NCI-H1048 (cell line): ENCODE results near the gene TNFSF12.

ENCODE experiments used
- DNase-seq: peaks from one replicate; lab custom pipeline; 2025; lab: John Stamatoyannopoulos, UW

Gene TNFSF12, protein sequence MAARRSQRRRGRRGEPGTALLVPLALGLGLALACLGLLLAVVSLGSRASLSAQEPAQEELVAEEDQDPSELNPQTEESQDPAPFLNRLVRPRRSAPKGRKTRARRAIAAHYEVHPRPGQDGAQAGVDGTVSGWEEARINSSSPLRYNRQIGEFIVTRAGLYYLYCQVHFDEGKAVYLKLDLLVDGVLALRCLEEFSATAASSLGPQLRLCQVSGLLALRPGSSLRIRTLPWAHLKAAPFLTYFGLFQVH

GRCh38 chr17:7548585-7549400 is at the start of gene TNFSF12:
TSS of gene TNFSF12 (plus strand) at chr17:7549058. CDS start at chr17:7549154, 96 bp downstream.
- no peak for DNase-seq

DNA sequence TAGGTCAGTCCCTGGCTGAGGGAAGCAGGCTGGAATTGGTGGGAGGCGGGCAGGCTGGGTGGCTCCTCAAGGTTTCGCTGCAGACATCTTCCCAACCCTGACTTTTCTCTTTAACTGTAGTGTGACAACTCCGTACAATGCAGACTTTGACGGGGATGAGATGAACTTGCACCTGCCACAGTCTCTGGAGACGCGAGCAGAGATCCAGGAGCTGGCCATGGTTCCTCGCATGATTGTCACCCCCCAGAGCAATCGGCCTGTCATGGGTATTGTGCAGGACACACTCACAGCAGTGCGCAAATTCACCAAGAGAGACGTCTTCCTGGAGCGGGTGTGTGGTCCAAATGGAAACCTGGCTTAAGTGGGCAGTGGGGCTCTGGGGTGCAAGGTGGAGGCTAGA is 49.7 kb upstream of the TNFSF12 start:
- no peak for DNase-seq

DNA sequence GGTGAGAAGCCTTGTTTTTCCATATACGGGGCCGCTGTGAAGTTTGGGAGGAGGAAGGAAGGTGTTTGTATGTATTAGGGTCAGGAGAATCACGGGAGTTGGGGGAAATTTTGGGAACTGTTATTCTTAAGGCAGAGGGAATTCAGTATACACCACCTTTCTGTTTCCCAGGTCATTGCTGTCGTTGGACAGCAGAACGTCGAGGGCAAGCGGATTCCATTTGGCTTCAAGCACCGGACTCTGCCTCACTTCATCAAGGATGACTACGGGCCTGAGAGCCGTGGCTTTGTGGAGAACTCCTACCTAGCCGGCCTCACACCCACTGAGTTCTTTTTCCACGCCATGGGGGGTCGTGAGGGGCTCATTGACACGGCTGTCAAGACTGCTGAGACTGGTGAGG is 47.1 kb upstream of the TNFSF12 start:
- DNase-seq: no peak

DNA sequence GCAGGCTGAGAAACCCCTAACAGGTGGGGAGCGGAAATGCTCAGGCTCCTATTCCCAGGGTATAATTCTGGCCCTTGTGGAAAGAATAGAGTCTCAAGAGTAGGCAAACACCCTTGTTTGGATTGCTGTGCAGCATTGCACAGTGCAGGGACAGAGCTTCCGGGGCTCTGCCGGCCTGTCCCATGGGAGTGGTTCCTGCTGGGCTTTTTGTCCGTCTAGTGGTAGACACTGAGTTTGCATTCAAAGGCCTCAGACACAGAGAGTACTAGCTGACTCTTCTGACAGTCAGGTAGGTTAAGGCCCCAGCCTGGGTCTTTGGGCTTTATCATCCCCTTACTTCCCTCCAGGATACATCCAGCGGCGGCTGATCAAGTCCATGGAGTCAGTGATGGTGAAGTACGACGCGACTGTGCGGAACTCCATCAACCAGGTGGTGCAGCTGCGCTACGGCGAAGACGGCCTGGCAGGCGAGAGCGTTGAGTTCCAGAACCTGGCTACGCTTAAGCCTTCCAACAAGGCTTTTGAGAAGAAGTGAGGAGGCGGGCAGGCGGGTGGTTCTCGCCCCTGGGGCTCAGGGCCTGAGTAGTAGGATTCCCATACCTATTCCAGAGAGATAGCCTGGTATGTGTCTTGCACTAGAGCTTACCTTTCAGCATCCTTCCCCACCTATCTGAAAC is 46.5 kb upstream of the TNFSF12 start:
- no peak for DNase-seq

DNA sequence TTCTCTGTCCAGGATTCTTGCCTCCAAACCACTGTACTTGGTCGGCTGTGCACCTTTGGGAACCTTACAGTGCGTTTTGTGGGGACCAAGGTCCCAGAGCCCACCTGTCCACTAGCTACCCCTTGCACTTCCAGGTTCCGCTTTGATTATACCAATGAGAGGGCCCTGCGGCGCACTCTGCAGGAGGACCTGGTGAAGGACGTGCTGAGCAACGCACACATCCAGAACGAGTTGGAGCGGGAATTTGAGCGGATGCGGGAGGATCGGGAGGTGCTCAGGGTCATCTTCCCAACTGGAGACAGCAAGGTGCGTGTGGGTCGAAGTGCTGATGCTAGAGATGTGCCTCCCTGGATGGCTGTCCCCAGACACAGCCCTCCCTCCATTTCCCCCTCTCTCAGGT is 45.9 kb upstream of the TNFSF12 start:
- DNase-seq: no peak

GRCh38 chr17:7503521-7503920 is 45.3 kb upstream of the TNFSF12 start:
- no peak for DNase-seq

DNA sequence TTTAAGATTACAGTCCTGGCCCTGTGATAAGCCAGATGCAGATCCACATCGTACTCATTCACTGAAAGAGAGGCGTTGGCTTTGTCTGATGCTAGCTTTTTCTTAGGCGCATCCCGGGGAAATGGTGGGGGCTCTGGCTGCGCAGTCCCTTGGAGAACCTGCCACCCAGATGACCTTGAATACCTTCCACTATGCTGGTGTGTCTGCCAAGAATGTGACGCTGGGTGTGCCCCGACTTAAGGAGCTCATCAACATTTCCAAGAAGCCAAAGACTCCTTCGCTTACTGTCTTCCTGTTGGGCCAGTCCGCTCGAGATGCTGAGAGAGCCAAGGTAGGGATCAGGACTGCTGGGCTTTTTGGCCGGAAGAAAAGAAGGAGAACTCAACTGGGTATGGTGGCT is 40.7 kb upstream of the TNFSF12 start:
- DNase-seq: no peak

DNA sequence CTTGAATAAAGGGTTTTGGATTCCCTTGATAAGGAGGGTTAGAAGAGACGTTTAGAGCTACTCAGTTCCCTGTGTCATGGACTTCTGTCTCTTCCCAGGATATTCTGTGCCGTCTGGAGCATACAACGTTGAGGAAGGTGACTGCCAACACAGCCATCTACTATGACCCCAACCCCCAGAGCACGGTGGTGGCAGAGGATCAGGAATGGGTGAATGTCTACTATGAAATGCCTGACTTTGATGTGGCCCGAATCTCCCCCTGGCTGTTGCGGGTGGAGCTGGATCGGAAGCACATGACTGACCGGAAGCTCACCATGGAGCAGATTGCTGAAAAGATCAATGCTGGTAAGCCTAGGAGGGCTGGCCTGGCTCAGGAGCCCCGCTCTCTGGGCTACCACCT is 40.0 kb upstream of the TNFSF12 start:
- no peak for DNase-seq

DNA sequence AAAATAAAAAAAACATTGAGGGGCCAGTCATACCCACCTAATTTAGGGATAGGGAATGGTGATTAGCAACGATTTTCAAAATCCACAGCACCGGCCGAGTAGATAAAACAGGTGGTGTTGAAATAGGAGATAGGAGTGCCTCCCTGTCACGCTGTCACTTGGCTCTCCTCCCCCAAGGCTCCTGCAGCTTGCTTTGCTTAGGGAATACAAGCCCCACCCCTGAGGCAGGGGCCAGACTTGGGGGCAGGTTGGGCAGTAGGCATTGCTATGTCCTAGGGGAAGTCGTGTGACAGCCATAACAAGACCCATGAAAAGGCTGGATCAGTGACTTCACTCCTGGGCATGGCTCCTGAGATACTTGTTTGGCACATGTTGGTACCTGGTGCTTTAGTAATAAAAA is 38.9 kb upstream of the TNFSF12 start:
- DNase-seq: no peak

- no peak for DNase-seq
Observed at GRCh38 chr17:7511108-7511507, 37.8 kb upstream of the TNFSF12 start.

DNA sequence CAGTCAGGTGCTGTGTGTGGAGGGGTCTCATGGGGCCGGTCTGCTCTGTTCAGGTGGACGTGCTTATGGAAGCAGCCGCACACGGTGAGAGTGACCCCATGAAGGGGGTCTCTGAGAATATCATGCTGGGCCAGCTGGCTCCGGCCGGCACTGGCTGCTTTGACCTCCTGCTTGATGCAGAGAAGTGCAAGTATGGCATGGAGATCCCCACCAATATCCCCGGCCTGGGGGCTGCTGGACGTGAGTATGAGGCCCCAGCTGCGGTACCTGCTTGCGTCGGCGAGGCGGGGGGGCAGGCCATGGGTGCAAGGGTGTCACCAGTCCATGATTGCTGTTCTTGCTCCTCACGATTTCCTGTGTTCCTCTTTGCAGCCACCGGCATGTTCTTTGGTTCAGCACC is 36.8 kb upstream of the TNFSF12 start:
- no peak for DNase-seq

- DNase-seq: no peak
Observed at GRCh38 chr17:7512824-7513540, 35.9 kb upstream of the TNFSF12 start.

DNA sequence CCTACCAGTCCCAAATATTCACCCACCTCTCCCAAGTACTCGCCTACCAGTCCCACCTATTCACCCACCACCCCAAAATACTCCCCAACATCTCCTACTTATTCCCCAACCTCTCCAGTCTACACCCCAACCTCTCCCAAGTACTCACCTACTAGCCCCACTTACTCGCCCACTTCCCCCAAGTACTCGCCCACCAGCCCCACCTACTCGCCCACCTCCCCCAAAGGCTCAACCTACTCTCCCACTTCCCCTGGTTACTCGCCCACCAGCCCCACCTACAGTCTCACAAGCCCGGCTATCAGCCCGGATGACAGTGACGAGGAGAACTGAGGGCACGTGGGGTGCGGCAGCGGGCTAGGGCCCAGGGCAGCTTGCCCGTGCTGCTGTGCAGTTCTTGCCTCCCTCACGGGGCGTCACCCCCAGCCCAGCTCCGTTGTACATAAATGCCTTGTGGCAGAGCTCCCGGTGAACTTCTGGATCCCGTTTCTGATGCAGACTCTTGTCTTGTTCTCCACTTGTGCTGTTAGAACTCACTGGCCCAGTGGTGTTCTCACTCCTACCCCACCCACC is 34.9 kb upstream of the TNFSF12 start:
- no peak for DNase-seq

GRCh38 chr17:7515911-7516610 is 32.8 kb upstream of the TNFSF12 start:
- no peak for DNase-seq

DNA sequence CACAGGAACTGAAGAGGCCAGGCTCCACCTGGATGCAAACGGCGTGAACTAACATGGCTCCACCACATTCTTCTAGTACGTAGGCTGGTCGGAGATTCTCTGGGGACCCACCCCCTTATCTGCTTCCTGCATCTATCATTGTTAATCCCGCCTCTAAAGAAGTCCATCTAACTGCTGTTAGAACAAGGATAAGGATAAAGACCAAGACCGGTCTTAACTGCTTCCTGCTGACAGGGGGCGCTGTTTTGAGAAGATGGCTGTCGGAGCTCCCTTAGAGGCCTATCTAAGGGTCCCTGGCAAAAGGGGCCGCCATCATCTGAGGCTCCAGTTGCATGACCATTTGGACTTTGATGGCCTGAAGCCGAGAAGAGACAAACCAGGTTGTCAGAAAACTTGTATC is 25.8 kb upstream of the TNFSF12 start:
- DNase-seq: no peak

- DNase-seq: no peak
Observed at GRCh38 chr17:7528842-7529241, 20.0 kb upstream of the TNFSF12 start.

DNA sequence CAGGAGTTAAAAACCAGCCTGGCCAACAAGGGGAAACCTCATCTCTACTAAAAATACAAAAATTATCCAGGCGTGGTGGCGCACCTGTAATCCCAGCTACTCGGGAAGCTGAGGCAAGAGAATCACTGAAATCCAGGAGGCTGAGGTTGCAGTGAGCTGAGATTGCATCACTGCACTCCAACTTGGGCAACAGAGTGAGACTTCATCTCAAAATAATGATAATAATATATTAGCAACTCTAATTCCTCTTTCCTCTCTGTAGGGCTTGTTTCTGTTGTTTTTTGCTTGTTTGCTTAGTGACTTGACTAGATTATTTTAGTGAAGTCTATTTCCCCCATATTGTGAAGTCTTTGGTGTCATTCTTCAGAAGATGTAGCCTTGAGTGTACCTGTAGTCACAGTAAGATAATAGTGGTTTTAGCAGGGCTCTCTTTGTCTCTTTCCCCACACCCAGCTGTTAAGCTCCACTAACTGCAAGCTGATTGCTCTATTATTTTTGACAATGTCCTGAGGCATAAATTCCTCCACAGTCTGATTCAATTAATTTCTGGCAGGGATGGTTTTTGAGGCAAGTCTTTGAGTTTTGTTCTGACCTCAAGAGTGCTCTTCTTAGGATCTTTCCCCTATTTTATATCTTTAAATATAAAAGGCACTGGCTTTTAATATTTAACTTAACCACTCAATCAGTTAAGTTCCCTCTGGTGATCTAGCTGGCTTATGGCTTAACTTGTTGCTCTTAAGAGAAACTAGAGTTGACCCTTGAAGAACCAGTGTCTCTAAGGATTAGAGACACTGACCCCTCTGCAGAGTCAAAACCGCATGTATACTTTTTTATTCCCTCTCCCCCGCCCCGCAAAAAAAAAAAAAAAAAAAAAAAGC is 18.6 kb upstream of the TNFSF12 start:
- DNase-seq: no peak

- DNase-seq: no peak
Observed at GRCh38 chr17:7538050-7538449, 10.8 kb upstream of the TNFSF12 start.

DNA sequence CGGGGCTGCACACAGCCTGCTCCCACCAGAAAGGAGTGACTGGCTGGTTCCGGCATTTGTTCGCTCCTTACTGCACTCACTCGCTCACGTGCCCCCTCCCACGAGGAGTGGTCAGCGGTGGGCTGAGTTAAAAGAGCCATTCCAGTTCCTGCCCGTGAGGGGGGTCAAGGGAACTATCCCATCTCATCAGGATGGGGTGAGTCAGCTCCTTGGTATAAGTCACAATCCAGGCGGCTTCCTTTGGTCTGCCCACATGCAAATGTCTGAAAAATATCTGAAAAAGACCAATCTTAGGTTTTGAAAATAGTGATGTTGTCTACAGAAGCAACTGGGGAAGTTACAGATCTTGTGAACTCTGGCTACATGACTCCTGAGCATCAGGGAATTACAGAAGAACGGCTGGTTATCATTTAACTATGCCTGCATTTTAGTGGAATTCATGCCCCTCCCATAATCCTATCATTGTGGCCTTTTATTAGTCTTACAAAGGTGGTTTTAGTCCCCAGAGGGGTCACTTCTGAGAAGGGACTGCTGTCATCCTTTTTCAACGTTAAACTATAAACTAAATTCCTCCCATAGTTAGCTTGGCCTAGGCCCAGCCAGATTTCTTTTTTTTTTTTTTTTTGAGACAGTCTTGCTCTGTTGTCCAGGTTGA is 9.8 kb upstream of the TNFSF12 start:
- no peak for DNase-seq

DNA sequence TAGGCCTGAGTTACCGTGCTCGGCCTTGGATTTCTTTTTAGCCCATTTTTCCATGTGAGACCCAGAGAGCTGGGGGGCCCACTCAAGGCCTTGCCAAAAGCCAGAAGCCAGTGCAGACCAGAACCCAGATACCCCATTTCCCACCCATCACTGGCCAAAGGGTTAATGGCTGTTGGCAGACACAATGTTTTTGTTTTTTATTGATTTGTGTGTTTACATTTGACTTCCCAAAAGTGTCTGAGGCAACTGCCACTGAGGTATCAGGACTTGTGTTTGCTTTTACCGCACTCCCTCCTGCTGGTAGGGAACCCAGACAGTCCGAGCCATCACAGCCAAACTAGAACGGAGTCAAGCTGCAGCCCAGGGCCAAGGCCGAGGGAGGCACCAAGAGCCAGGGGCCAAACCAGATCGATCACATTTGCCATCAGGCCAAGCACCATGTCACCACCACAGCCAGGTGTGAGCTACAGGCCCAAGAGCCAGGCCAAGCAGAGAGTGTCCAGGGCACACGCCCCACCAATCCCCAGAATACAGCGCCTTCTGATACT is 7.7 kb upstream of the TNFSF12 start:
- no peak for DNase-seq
